Activated effector memory CD4-positive, alpha-beta T cell treated with anti-CD3 and anti-CD28 coated beads, Interleukin-2, amount 50 U/mL, for 16 hours (primary cell): Measurements from ENCODE around the gene LUC7L2.
"Not testable (repeated sequence)": the region's sequence is repeated elsewhere in the genome, so short reads cannot be mapped to it uniquely, and the experiment has no call there.

Source experiments
- DNase-seq: peaks from one replicate; pipeline ENCODE4 v3.0.0-alpha.2; 2020

Gene LUC7L2

GRCh38 chr7:139403601-139404000 lies 43.9 kb downstream of the LUC7L2 start:
- no peak for DNase-seq

GRCh38 chr7:139407555-139407954 lies 47.9 kb downstream of the LUC7L2 start:
- no peak for DNase-seq

- not testable (repeated sequence) for DNase-seq
Observed at GRCh38 chr7:139414743-139415402, 55.2 kb downstream of the LUC7L2 start.

GRCh38 chr7:139416405-139416804 lies 56.7 kb downstream of the LUC7L2 start:
- no peak for DNase-seq

DNA sequence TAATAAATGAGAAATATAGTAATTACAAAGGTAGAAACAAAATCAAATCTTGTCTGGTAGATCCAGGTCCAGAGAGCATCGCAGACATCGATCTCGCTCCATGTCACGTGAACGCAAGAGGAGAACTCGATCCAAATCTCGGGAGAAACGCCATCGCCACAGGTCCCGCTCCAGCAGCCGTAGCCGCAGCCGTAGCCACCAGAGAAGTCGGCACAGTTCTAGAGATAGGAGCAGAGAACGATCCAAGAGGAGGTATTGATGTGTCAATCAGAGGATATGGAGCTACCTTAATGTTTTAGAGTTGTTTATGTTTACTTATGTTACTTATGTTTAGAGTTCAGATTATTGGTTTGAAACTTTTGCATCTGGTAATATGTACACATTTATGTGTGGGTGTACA lies 57.8 kb downstream of the LUC7L2 start:
- no peak for DNase-seq

- DNase-seq, result no peak
Observed at GRCh38 chr7:139421123-139421522, 61.4 kb downstream of the LUC7L2 start.

DNA sequence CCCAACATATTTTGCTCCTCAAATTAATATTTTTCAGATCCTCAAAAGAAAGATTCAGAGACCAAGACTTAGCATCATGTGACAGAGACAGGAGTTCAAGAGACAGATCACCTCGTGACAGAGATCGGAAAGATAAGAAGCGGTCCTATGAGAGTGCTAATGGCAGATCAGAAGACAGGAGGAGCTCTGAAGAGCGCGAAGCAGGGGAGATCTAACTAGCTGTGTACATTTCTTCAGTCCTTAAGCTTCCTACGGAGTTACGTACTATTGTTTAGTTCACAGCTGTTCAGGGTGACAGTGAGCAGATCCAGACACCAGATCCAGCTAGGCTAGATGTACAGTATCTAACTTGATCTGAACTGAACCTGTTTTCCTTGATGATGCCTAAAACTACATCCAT lies 62.4 kb downstream of the LUC7L2 start:
- DNase-seq, result no peak

DNA sequence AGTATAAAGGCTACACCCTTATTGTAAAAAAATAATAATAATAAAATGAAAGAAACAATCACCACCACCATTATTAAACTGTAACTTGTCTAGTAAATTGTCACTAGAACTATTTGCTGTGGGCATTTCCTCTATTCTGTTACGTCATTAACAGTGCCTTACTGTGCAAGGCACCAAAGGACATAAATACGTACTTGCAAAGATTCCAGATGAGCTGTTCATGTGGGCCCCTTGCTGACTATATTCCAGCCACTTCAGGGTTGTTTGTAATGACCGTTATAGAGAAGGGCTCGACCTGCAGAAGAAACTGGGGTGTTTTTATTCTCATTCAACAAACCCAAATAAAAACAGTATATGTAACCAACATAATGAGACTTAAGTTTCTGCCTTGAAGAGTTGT lies 63.4 kb downstream of the LUC7L2 start:
- no peak for DNase-seq

DNA sequence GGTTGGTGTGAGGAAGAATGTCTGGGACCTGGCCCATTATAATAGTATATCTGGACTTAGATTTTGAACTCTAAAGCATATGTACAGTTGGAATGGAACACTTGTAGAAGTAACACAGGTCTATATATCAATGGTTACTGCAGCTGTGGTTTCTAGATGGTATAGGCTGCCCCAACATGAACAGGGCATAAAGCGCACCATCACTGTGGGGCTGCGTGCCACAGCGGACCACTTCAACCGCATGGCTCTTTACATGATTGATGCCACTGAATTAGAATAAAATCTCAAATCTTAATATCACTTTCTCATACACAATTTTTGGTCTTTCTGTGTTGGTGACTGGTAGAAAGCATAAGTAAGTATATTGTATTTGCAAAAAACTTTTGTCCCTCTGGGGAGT lies 64.3 kb downstream of the LUC7L2 start:
- DNase-seq, result no peak

DNA sequence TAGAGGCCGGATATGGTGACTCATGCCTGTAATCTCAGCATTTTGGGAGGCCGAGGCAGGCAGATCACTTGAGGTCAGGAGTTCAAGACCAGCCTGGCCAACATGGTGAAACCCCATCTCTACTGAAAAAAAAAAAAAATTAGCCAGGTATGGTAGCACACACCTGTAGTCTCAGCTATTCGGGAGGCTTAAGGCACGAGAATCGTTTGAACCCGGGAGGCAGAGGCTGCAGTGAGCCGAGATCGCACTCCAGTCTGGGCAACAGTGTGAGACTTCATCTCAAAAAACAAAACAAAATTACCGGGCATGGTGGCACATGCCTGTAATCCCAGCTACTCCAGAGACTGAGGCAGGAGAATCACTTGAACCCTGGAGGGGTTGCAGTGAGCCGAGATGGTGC lies 66.0 kb downstream of the LUC7L2 start:
- not testable (repeated sequence) for DNase-seq

DNA sequence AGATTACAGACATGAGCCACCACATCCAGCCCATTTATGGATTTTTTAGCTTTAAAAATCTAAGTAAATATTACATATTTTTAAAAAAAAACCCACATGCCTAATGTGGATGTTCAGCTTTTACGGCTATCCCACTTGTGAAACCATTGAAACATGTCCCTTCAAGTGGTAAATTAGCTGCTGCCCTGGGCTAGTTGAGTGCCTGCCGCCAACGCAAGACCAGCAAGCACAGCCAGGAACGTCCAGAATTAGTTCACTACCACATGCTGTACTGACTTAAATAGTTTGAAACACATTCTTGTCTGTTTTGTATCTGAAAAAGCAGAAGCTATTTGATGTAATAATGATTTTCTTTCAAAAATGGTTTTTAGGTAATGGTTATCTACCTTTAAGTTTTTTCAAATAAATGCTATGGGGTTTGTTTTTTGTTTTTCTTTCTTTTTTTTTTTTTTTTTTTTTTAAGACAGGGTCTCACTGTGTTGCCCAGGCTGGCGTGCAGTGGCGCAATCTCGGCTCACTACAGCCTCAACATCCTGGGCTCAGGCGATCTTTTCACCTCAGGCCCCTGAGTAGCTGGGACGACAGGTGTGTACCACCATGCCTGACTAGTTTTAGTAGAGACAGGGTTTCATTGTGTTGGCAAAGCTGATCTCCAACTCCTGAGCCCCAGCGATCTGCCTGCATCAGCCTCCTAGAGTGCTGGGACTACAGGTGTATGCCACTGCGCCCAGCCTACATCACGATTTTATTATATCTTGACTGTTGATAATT lies 66.7 kb downstream of the LUC7L2 start:
- DNase-seq, result no peak

DNA sequence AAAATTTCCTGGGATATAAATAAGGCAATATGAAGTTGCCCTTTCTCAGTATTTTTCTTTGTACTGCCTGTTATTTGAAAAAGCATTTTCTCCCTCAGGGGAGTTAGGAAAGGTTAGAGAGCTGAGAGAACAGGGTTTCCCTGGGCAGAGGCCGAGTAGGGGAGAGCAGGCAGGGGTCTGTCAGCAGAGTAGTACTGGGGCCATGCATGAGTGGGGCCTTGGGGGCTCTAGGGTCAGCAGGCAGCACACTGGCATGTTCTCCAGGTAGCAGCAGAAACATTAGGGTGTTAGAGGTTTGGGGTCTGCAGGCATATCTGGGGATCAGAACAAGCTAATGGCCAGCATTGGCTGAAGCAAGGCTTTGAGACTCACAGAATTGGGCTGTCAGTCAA lies 67.3 kb downstream of the LUC7L2 start:
- DNase-seq, result no peak

- DNase-seq, result no peak
Observed at GRCh38 chr7:139427788-139428187, 68.1 kb downstream of the LUC7L2 start.

GRCh38 chr7:139429735-139430134 lies 70.0 kb downstream of the LUC7L2 start:
- not testable (repeated sequence) for DNase-seq

GRCh38 chr7:139430443-139430842 lies 70.7 kb downstream of the LUC7L2 start:
- DNase-seq, result no peak

- no peak for DNase-seq
Observed at GRCh38 chr7:139431010-139431409, 71.3 kb downstream of the LUC7L2 start.

- no peak for DNase-seq
Observed at GRCh38 chr7:139431459-139431858, 71.8 kb downstream of the LUC7L2 start.

DNA sequence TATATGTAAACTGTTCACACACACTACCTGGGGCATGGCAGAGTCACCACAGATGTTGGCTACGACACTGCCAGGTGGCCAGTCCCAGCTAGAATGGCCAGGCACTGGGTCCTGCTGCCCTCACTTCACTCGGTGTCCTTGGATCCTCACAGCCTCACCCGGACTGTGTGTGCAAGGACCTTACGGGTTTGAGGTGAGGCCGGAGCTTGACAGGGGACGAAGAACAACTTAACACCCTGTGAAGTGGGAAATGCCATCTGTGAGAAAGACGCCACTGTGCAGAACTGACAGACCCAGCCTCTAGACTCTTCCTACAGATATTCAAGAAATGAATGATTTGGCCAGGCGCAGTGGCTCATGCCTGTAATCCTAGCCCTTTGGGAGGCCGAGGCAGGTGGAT lies 77.1 kb downstream of the LUC7L2 start:
- no peak for DNase-seq

- DNase-seq, result no peak
Observed at GRCh38 chr7:139439375-139439774, 79.7 kb downstream of the LUC7L2 start.

DNA sequence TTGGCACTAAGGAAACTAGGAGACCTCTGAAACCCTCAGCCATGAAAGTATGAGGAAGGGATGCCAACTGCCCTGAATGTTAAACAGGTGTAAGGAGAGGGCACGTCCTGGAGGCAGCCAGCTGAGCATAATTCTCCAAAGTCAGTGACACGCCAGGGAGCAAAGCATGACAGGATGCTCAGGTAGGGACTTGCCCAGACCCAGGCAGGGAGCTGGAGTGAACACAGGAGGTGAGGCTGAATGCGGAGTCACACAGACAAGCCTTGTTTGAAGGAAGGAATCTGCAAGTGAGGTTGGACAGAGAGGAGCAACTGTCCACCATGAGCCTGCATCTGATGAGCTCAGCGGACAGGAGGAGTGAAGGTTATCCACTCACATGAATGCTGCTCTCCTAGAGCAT lies 82.3 kb downstream of the LUC7L2 start:
- DNase-seq, result no peak

DNA sequence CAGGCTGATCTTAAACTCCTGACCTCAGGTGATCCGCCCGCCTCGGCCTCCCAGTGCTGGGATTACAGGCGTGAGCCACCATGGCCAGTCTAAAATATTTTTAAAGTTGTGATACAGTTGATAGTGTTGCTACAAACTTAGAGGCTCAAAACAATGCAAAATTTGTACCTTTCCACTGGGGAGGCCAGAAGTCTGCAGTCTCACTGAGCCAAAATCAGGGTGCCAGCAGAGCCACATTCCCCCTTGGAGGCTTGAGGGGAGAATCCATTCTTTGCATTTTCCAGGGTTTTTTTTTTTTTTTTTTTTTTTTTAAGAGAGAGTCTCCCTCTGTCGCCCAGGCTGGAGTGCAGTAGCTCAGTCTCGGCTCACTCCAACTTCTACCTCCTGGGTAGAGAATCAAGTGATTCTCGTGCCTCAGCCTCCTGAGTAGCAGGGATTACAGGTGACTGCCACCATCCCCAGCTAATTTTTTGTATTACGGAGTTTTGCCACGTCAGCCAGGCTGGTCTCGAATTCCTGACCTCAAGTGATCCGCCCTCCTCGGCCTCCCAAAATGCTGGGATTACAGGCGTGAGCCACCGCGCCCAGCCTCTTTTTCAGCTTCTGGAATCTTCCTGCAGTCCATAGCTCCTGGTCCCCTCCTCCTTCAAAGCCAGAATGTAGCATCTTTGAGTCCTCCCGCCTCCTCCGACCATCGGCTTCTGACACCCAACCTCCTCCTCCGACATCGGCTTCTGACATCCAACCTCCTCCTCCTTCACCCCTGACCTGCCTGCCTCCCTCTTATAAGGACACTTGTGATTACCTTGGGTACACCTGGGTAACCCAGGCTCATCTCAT lies 86.6 kb downstream of the LUC7L2 start:
- DNase-seq, result no peak

- DNase-seq, result no peak
Observed at GRCh38 chr7:139450851-139451250, 91.2 kb downstream of the LUC7L2 start.

GRCh38 chr7:139451638-139452037 lies 91.9 kb downstream of the LUC7L2 start:
- DNase-seq, result no peak
